Aorta (tissue), 5 donors: ENCODE results near the gene TRIAP1. TPM values are rescaled to one million over a fixed set of nuclear protein-coding genes. Genes with fewer than 3 reads are reported as not detected.
"Not testable (repeated sequence)": the region's sequence is repeated elsewhere in the genome, so short reads cannot be mapped to it uniquely, and the experiment has no call there.

Experiments used
- ATAC-seq: fragments of 200-7000 bp; cut with Tn5 transposase; one replicate; pipeline ENCODE4 v1.9.1; 2022; ENCODE audit warnings: moderate library complexity; ENCODE audit not compliant: low FRiP score
- DNase-seq, 2 donors: peaks; one replicate each; pipeline ENCODE4 v3.0.0-alpha.2; 2020
- H3K27ac ChIP-seq, 2 donors: one replicate each; pipeline ENCODE4 v1.5.1; 2013; ENCODE audit warnings: low read length in 2 of 2, mild to moderate bottlenecking in 2 of 2, moderate library complexity in 2 of 2, control low read depth in 1 of 2, inconsistent platforms in 1 of 2, low read depth in 1 of 2
- H3K27me3 ChIP-seq, 2 donors: one replicate each; pipeline ENCODE4 v1.6.1; 2013; ENCODE audit warnings: control low read depth in 1 of 2, low read length in 1 of 2, mild to moderate bottlenecking in 1 of 2, moderate library complexity in 1 of 2; ENCODE audit not compliant: insufficient read depth in 2 of 2, control insufficient read depth in 1 of 2
- H3K36me3 ChIP-seq, 2 donors: one replicate each; pipeline ENCODE4 v1.6.1; 2013; ENCODE audit warnings: control low read depth in 1 of 2, low read length in 1 of 2, mild to moderate bottlenecking in 1 of 2; ENCODE audit not compliant: insufficient read depth in 2 of 2, control insufficient read depth in 1 of 2
- H3K4me1 ChIP-seq, 2 donors: one replicate each; pipeline ENCODE4 v1.6.1; 2013; ENCODE audit warnings: low read length in 2 of 2, control low read depth in 1 of 2, mild to moderate bottlenecking in 1 of 2, moderate library complexity in 1 of 2; ENCODE audit not compliant: insufficient read depth in 2 of 2, control insufficient read depth in 1 of 2
- H3K4me3 ChIP-seq, 2 donors: one replicate each; pipeline ENCODE4 v1.5.1; 2013; ENCODE audit warnings: low read length in 2 of 2, control low read depth in 1 of 2, mild to moderate bottlenecking in 1 of 2
- H3K9me3 ChIP-seq: one replicate; pipeline ENCODE4 v1.6.1; 2013; ENCODE audit warnings: mild to moderate bottlenecking, low read length; ENCODE audit not compliant: control insufficient read depth
- WGBS, 2 donors: extraction: QIAGEN DNeasy Blood & Tissue Kit; methylation state at CpG; one replicate each; pipeline ENCODE4 v1.1.7; 2013; 5-methylcytosine and 5-hydroxymethylcytosine counted together
- intact Hi-C, 2 donors: fragments of 100-400 bp; cut with DNase I; formaldehyde crosslinking; loops; one replicate each; pipeline versions ENCODE4 v1.14.2 to v1.15.0; 2022
- long read RNA-seq, 2 donors: library from polyadenylated mRNA; unstranded; transcript quantifications; one replicate each; pipeline ENCODE4 v2.0.0, GENCODE V29; 2020 to 2021
- polyA plus RNA-seq, 2 donors: library from polyadenylated mRNA; stranded (reverse); fragments of 200-250 nt; gene quantifications; one replicate each; pipeline ENCODE4 v1.2.3, GENCODE V29; 2013
- total RNA-seq, 2 donors: library from RNA; stranded (reverse); fragmentation: NEBNext Ultra II Directional; extraction: Animal tissue kit (Norgen Biotek cat#: 25700); gene quantifications; one replicate each; pipeline ENCODE4 v1.2.1, GENCODE V29; 2021
- donor health status: healthy with polysubstance abuse.
- donor health status: Bipolar disorder and iron deficiency.
- donor health status: DM: no; HTN: no; CAD: no.
- donor health status: DM: no; HTN: no; CAD: no.
- donor health status: DM: yes; HTN: yes; CAD: no.

TRIAP1 gene
- 10 to 100 TPM; 13.0 to 14.1 TPM for total RNA-seq
- polyA plus RNA-seq: 10 to 100 TPM; 19.7 to 43.1 TPM
- long read RNA-seq, donor 1, transcript TRIAP1-202 (2 exons, 1,182 nt): major isoform, 17 of 17 reads
- long read RNA-seq, donor 1, partial matches to known transcripts: 0 of 17 reads
- long read RNA-seq, donor 1, other reads (novel, unspliced or antisense): 0 of 17 reads
- long read RNA-seq, donor 2, transcript TRIAP1-202 (2 exons, 1,182 nt): major isoform, 5 of 5 reads
- long read RNA-seq, donor 2, partial matches to known transcripts: 0 of 5 reads
- long read RNA-seq, donor 2, other reads (novel, unspliced or antisense): 0 of 5 reads

- Histone ChIP-seq H3K9me3 (no peaks in the 10 kb centered on the region), H3K4me1 (peaks cover 3 to 5% of the 10 kb centered on the region in 2 donors), H3K36me3 (peaks cover 2 to 3% of the 10 kb centered on the region in 2 donors), H3K27ac (peak within 1 kb of the TSS; percentile 24 to 87), H3K4me3 (peak within 1 kb of the TSS; percentile 58 to 81), H3K27me3 (no peaks in the 10 kb centered on the region)
- intact Hi-C loops: no loop called here
- 0% methylated on average over 73 of the region's 73 CpGs for WGBS, 2 donors
- ATAC-seq (peak; percentile 99), DNase-seq (peak; percentile 89 to 96)
Measured at GRCh38 chr12:120445911-120446843, at the start of gene TRIAP1, which contains the start of gene GATC. Gene TRIAP1, minus strand, starts transcription at chr12:120446384. Its CDS starts 12 bp downstream, at chr12:120446372. Gene GATC, plus strand, starts transcription at chr12:120446444. Its CDS starts 37 bp downstream, at chr12:120446481.

DNA sequence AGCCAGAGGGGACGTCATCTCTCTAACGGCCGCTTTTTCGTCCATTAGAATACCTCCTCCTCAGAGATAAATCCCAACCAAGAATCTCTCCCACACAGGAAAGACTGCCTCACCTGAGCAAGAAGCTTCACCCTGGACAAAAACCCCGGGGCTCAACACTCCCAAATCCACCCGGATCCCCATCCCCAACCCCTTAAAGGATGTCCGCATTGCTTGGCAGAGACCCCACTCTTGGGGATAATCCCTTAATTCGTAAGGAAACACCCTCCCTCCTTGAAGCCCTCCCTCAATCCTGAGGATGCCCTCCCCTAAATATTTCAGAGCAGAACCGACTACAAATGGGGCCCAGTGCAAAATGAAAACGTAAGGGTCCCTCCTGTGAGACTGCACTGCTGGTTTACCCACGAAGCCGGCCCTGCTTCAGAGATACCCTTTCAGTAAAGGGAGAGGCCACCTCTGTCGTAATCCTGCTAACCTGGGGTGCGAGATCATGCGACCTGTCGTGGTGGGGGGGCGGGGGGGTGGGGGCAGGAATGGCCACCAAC lies 49.1 kb upstream of the TRIAP1 start:
- Histone ChIP-seq H3K36me3 (no peaks in the 10 kb centered on the region), H3K4me3 (peak overlapping the region; percentile 37 to 54), H3K27ac (no peak overlapping the region), H3K27me3 (no peaks in the 10 kb centered on the region), H3K9me3 (no peaks in the 10 kb centered on the region), H3K4me1 (peaks cover 0 to 6% of the 10 kb centered on the region in 2 donors)
- no peak for DNase-seq
- intact Hi-C loops: loop anchor here (5.0 kb wide), 1 partner anchor 42 kb away; no protein-coding TSS in a partner anchor
- ATAC-seq: no peak
- 16 to 19% methylated on average over 17 of the region's 17 CpGs for WGBS, 2 donors

DNA sequence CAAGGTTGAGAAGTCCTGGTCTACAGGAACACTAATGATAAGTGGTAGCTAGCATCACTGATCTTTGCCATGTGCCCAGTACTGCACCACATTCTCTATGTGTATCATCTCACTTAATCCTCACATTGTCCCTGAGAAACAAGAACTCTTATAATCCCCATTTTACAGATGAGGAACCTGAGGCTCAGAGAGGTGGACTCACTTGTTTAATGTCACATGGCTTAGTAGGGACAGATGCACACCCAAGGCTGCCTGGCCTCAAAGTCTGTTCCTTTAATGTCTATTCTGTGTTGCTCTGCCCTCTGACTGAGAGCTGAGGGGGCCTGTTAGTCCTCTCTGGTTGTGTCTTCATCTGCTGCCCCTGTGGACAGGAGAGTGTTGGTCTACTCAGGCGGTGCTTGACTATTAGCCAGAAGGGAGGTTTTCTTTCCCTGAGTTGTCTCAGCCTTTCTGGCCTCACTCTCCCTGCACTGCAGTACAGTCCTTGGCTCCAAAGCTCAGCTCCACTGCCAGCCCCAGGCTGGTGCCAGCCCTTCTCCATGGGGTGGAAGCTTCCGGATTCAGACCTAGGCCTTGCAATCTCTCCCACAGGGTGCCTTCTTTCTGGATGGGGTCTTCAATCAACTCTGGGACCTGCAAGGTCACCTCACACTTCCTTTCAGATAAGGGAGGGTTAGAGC lies 44.8 kb upstream of the TRIAP1 start:
- peak in 1 of 2 donors; percentile 52 for DNase-seq
- no peaks in the 10 kb centered on the region for H3K9me3 ChIP-seq
- no peaks in the 10 kb centered on the region for H3K36me3 ChIP-seq
- H3K4me1 ChIP-seq: peaks cover 0 to 3% of the 10 kb centered on the region in 2 donors
- intact Hi-C loops: no loop called here
- H3K4me3 ChIP-seq: no peak overlapping the region
- 2 to 12% methylated on average over 2 of the region's 2 CpGs for WGBS, 2 donors
- H3K27me3 ChIP-seq: no peaks in the 10 kb centered on the region
- peak overlapping the region in 1 of 2 donors; percentile 4 for H3K27ac ChIP-seq
- ATAC-seq: no peak

DNA sequence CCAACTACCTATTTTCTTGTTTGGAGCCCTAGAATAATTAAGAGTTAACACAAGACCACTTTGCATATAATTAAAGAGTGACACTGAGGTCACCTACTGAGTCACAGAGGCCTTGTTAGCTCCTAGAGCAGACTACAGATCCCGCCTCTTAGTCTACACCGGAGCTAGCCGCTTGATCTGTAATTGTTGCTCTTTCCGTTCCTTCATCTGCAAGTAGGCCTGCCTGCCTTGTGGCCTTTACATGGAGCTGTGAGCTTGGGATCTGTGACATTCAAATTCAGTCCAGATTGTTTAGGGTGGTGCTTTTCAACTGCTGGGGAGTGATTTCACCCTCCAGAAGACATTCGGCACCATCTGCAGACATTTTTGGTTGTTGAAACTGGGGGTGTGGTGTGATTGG lies 44.1 kb upstream of the TRIAP1 start:
- 90% methylated on average over 5 of the region's 5 CpGs for WGBS, 2 donors
- no peaks in the 10 kb centered on the region for H3K36me3 ChIP-seq
- no peaks in the 10 kb centered on the region for H3K9me3 ChIP-seq
- peaks cover 0 to 3% of the 10 kb centered on the region in 2 donors for H3K4me1 ChIP-seq
- DNase-seq (no peak), ATAC-seq (no peak)
- intact Hi-C loops: no loop called here
- H3K4me3 ChIP-seq: no peak overlapping the region
- no peaks in the 10 kb centered on the region for H3K27me3 ChIP-seq
- H3K27ac ChIP-seq: no peak overlapping the region

DNA sequence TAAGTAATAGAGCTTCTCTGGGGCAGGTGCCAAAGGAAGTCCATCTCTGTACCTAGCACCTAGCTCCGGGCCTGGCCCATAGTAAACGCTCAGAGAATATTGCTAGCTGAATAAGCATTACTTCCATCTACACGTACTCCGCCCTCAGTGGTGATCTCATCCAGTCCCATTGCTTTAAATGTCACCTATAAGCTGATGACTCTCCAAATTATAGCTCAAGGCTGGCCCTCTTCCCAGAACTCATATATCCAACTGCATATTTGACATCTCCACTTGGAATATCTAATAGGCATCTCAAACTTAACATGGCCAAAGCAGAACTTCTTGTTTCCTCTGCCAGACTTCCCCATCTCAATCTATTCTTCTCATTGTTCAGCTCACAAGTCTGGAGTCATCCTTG lies 42.8 kb upstream of the TRIAP1 start:
- Histone ChIP-seq H3K4me1 (no peaks in the 10 kb centered on the region), H3K9me3 (no peaks in the 10 kb centered on the region), H3K27me3 (no peaks in the 10 kb centered on the region), H3K36me3 (no peaks in the 10 kb centered on the region), H3K27ac (no peak overlapping the region), H3K4me3 (no peak overlapping the region)
- ATAC-seq: no peak
- WGBS, 2 donors: 91 to 95% methylated on average over 4 of the region's 4 CpGs
- no peak for DNase-seq
- intact Hi-C loops: no loop called here

DNA sequence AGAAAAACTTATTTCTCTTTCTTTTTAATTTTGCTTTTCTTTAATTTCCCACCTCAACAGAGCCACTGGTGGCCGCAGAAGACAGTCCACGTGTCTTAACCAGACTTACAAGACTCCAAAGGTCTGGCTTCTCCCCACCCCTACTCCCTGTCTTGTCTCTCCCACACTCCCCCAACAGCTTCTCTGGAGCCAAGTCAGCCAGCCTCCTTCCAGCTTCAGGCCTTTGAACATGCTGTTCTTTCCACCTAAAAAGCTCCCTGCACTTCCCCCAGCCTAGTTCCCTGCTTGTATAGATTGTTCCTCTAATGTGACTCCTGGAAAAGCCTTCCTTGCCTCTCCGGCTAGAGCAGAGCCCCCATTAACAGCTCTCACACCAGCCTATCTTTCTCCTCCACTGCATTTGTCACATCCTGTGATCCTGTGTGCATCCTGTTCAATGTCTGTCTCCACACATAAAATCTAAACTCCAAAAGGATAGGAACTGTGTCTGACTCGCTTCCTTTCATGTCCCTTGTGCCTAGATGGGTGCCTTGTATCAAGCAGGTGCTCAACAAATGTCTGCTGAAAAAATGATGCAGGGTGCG lies 42.0 kb upstream of the TRIAP1 start:
- Histone ChIP-seq H3K27me3 (no peaks in the 10 kb centered on the region), H3K27ac (no peak overlapping the region), H3K4me3 (no peak overlapping the region), H3K4me1 (no peaks in the 10 kb centered on the region), H3K9me3 (no peaks in the 10 kb centered on the region), H3K36me3 (no peaks in the 10 kb centered on the region)
- DNase-seq (no peak), ATAC-seq (no peak)
- WGBS, 2 donors: 76 to 77% methylated on average over 5 of the region's 5 CpGs
- intact Hi-C loops: no loop called here

DNA sequence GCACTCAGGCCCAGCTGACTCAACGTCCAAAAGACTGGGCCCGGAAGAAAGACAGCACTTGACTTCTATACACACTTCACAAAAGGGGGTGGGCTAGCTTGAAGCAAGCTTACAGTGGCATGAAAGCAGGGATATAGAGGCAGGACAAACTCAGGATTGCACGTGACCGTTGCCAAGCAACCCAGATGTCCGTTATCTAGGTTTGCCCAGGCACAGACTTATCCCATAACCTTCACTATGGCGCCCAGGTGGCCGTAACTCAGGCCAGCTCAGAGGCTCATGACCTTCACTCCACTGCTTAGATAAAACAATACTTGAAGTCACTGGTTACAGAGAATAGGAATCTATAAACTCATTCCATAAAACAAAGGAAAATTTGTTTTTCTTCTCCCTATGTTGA lies 41.4 kb upstream of the TRIAP1 start:
- WGBS, 2 donors: 91 to 92% methylated on average over 7 of the region's 7 CpGs
- H3K4me3 ChIP-seq, H3K36me3 ChIP-seq, H3K27me3 ChIP-seq, H3K9me3 ChIP-seq, H3K4me1 ChIP-seq, intact Hi-C loops, H3K27ac ChIP-seq, DNase-seq, ATAC-seq: not testable (repeated sequence)
